ENCODE measurements around the gene STRA6. TPM values are rescaled to one million over a fixed set of nuclear protein-coding genes. Genes with fewer than 3 reads are reported as not detected.

The STRA6 gene
- total RNA-seq, 1 experiment from 2014 or later, result 0.84 TPM

GRCh38 chr15:74179101-74179841 is 23.3 kb downstream of the STRA6 start:
- ChIA-PET POLR2A (ENCODE audit: low non-redundant PET) (no interaction called here), CTCF (no interaction called here)
- DNase-seq (ENCODE audit: low spot score), result no peak
- H3K36me3 ChIP-seq (ENCODE audit: insufficient read depth, low read length, poor library complexity, severe bottlenecking), result no peaks in the 10 kb centered on the region
- intact Hi-C loops (cut with micrococcal nuclease; ENCODE audit: unreplicated experiment), result no loop called here
- BruUV-seq (replicated peaks), result no TSS peak
- peaks cover 10% of the 10 kb centered on the region for H3K4me1 ChIP-seq (ENCODE audit: insufficient read depth, low read length, poor library complexity, severe bottlenecking)
- TF ChIP-seq EZH2 (IDR thresholded peaks at IDR 0.05; ENCODE audit: borderline replicate concordance, low read depth, low read length, poor library complexity, severe bottlenecking) (no peak), CTCF (conservative IDR thresholded peaks at IDR 0.05; ENCODE audit: low read depth, low read length) (no peak)
- H3K27me3 ChIP-seq (replicated peaks; ENCODE audit: insufficient read depth, low read depth, low read length, poor library complexity), result no peaks in the 10 kb centered on the region
- no peak overlapping the region for H3K4me3 ChIP-seq (ENCODE audit: low read depth, low read length, poor library complexity, severe bottlenecking)
- no peak overlapping the region for H3K27ac ChIP-seq (ENCODE audit: low read depth, low read length, poor library complexity, severe bottlenecking)
- no peaks in the 10 kb centered on the region for H3K9me3 ChIP-seq (ENCODE audit: low read depth, low read length, poor library complexity, severe bottlenecking)

- H3K27me3 ChIP-seq (replicated peaks; ENCODE audit: insufficient read depth, low read depth, low read length, poor library complexity), result no peaks in the 10 kb centered on the region
- CTCF ChIA-PET, result no interaction called here
- BruUV-seq (replicated peaks), result no TSS peak
- H3K36me3 ChIP-seq (ENCODE audit: insufficient read depth, low read length, poor library complexity, severe bottlenecking), result no peaks in the 10 kb centered on the region
- no peak overlapping the region for H3K4me3 ChIP-seq (ENCODE audit: low read depth, low read length, poor library complexity, severe bottlenecking)
- DNase-seq (ENCODE audit: low spot score), result no peak
- peaks cover 16% of the 10 kb centered on the region for H3K4me1 ChIP-seq (ENCODE audit: insufficient read depth, low read length, poor library complexity, severe bottlenecking)
- POLR2A ChIA-PET (ENCODE audit: low non-redundant PET), result no interaction called here
- H3K9me3 ChIP-seq (ENCODE audit: low read depth, low read length, poor library complexity, severe bottlenecking), result no peaks in the 10 kb centered on the region
- H3K27ac ChIP-seq (ENCODE audit: low read depth, low read length, poor library complexity, severe bottlenecking), result no peak overlapping the region
- TF ChIP-seq EZH2 (IDR thresholded peaks at IDR 0.05; ENCODE audit: borderline replicate concordance, low read depth, low read length, poor library complexity, severe bottlenecking), result no peak
- no peak for TF ChIP-seq CTCF (conservative IDR thresholded peaks at IDR 0.05; ENCODE audit: low read depth, low read length)
- intact Hi-C loops (cut with micrococcal nuclease; ENCODE audit: unreplicated experiment), result no loop called here
Observed at GRCh38 chr15:74178326-74179100, 24.1 kb downstream of the STRA6 start.

GRCh38 chr15:74176262-74177214 is 26.0 kb downstream of the STRA6 start:
- TF ChIP-seq CTCF (conservative IDR thresholded peaks at IDR 0.05; ENCODE audit: low read depth, low read length), result no peak
- TF ChIP-seq EZH2 (IDR thresholded peaks at IDR 0.05; ENCODE audit: borderline replicate concordance, low read depth, low read length, poor library complexity, severe bottlenecking), result no peak
- intact Hi-C loops (cut with micrococcal nuclease; ENCODE audit: unreplicated experiment), result no loop called here
- H3K9me3 ChIP-seq (ENCODE audit: low read depth, low read length, poor library complexity, severe bottlenecking), result no peaks in the 10 kb centered on the region
- CTCF ChIA-PET, result interaction anchor here (0.6 kb wide), 1 partner anchor 11 kb away, joined by 3 read pairs; no protein-coding TSS in a partner anchor
- no peaks in the 10 kb centered on the region for H3K36me3 ChIP-seq (ENCODE audit: insufficient read depth, low read length, poor library complexity, severe bottlenecking)
- H3K27me3 ChIP-seq (replicated peaks; ENCODE audit: insufficient read depth, low read depth, low read length, poor library complexity), result no peaks in the 10 kb centered on the region
- no TSS peak for BruUV-seq (replicated peaks)
- no peak overlapping the region for H3K4me3 ChIP-seq (ENCODE audit: low read depth, low read length, poor library complexity, severe bottlenecking)
- DNase-seq (ENCODE audit: low spot score), result no peak
- POLR2A ChIA-PET (ENCODE audit: low non-redundant PET), result no interaction called here
- H3K27ac ChIP-seq (ENCODE audit: low read depth, low read length, poor library complexity, severe bottlenecking), result no peak overlapping the region
- peaks cover 26% of the 10 kb centered on the region for H3K4me1 ChIP-seq (ENCODE audit: insufficient read depth, low read length, poor library complexity, severe bottlenecking)
